Mammary epithelial cell (primary cell): Measurements from ENCODE around the gene FBXL17.

Source experiments
- EZH2 ChIP-seq: IDR thresholded peaks from 2 replicates; pipeline ENCODE4 v1.6.1; 2012; ENCODE audit warnings: low read length, inconsistent platforms, borderline replicate concordance
- TF ChIP-seq, protein P1 (sequence below), 2 donors: IDR thresholded peaks in 1 of 2; conservative IDR thresholded peaks in 1 of 2; 2 replicates each; pipeline ENCODE4 v1.5.1; 2011 to 2012; ENCODE audit warnings: inconsistent platforms in 2 of 2, low read length in 2 of 2, mild to moderate bottlenecking in 2 of 2, control low read depth in 1 of 2, low read depth in 1 of 2; ENCODE audit not compliant: insufficient read depth in 1 of 2; ENCODE audit errors: extremely low read depth in 1 of 2

DNA sequence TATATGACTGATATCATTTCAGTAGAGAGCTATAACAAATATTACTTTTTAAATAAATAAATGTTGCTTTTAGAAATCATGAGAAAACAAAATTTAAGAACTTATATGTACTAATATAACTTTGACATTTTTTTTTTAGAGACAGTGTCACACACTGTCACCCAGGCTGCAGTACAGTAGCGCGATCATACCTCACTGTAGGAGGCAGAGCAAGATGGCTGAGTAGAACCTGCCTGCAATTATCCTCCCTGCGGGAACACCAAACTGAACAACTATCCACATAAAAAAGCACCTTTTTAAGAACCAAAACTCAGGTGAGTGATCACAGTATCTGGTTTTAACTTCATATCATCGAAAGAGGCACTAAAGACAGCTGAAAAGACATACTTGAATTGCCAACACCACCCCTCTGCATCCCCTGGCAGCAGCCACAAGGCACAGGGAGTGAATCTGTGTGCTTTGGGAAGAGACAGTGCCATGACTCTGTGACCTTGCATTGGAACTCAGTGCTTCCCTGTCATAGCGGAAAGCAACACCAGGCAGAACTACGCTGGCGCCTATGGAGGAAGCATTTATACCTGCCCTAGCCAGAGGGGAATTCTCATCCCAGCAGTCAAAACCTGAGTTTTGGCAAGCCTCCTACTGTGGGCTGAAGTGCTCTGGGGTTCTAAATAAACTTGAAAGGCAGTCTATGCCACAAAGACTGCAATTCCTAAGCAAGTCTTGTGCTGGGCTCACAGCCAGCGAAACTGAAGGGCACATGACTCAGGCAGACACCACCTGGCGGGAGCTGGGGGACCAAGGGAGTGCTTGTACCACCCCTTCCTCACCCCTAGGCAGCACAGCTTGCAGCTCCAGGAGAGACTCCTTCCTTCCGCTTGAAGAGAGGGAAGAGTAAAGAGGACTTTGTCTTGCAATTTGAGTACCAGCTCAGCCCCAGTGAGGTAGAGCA lies 142.7 kb downstream of the FBXL17 start:
- TF ChIP-seq, protein P1, sequence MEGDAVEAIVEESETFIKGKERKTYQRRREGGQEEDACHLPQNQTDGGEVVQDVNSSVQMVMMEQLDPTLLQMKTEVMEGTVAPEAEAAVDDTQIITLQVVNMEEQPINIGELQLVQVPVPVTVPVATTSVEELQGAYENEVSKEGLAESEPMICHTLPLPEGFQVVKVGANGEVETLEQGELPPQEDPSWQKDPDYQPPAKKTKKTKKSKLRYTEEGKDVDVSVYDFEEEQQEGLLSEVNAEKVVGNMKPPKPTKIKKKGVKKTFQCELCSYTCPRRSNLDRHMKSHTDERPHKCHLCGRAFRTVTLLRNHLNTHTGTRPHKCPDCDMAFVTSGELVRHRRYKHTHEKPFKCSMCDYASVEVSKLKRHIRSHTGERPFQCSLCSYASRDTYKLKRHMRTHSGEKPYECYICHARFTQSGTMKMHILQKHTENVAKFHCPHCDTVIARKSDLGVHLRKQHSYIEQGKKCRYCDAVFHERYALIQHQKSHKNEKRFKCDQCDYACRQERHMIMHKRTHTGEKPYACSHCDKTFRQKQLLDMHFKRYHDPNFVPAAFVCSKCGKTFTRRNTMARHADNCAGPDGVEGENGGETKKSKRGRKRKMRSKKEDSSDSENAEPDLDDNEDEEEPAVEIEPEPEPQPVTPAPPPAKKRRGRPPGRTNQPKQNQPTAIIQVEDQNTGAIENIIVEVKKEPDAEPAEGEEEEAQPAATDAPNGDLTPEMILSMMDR (conservative IDR thresholded peaks at IDR 0.05 in 1 of 2, IDR thresholded peaks at IDR 0.05 in 1 of 2; ENCODE audit: extremely low read depth in 1 of 2, insufficient read depth in 1 of 2, low read depth in 1 of 2, low read length in 2 of 2): no peak
- TF ChIP-seq EZH2: no peak
